Keratinocyte (primary cell): Measurements from ENCODE around the gene VPS11.

Experiments used
- EZH2 ChIP-seq: IDR thresholded peaks from one replicate; pipeline ENCODE4 v1.6.1; 2012; ENCODE audit warnings: inconsistent platforms, mild to moderate bottlenecking, low read length, moderate library complexity
- TF ChIP-seq, protein P1 (sequence below), 3 experiments: IDR thresholded peaks in 1 of 3; conservative IDR thresholded peaks in 1 of 3; optimal IDR thresholded peaks in 1 of 3; 2 replicates in 2 of 3; 3 replicates in 1 of 3; pipeline versions ENCODE3 to v1.5.1; 2011; ENCODE audit warnings: low read length in 3 of 3, mild to moderate bottlenecking in 3 of 3, moderate library complexity in 2 of 3, control low read depth in 1 of 3, inconsistent platforms in 1 of 3; ENCODE audit not compliant: insufficient read depth in 2 of 3; ENCODE audit errors: extremely low read depth in 1 of 3

DNA sequence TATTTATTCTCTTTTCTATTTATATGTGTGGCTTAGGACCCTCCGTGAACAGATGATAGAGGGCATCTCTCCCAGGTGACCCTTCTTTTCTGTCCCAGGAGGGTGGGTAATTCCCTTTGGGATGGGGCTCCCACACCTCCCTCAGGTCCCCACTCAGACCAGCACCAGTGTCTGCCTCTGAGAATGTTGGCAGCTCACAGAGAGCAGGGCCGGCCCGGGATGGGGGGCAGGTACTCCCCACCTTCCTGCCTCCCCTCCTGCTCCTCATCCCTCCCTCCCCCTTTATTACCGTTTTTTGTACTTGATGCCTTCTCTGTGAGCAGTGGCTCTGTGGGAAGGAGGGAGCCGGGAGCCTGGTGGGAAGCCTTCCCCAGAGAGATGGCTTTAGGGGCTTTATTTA lies 49.0 kb downstream of the VPS11 start:
- TF ChIP-seq, protein P1, sequence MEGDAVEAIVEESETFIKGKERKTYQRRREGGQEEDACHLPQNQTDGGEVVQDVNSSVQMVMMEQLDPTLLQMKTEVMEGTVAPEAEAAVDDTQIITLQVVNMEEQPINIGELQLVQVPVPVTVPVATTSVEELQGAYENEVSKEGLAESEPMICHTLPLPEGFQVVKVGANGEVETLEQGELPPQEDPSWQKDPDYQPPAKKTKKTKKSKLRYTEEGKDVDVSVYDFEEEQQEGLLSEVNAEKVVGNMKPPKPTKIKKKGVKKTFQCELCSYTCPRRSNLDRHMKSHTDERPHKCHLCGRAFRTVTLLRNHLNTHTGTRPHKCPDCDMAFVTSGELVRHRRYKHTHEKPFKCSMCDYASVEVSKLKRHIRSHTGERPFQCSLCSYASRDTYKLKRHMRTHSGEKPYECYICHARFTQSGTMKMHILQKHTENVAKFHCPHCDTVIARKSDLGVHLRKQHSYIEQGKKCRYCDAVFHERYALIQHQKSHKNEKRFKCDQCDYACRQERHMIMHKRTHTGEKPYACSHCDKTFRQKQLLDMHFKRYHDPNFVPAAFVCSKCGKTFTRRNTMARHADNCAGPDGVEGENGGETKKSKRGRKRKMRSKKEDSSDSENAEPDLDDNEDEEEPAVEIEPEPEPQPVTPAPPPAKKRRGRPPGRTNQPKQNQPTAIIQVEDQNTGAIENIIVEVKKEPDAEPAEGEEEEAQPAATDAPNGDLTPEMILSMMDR (optimal IDR thresholded peaks at IDR 0.05 in 1 of 3, IDR thresholded peaks at IDR 0.05 in 1 of 3, conservative IDR thresholded peaks at IDR 0.05 in 1 of 3; ENCODE audit: extremely low read depth in 1 of 3, insufficient read depth in 2 of 3, low read length in 3 of 3), result no peak
- TF ChIP-seq EZH2, result no peak
